Activated naive CD8-positive, alpha-beta T cell (primary cell): ENCODE results near the gene SLC39A6.
"Not testable (repeated sequence)": the region's sequence is repeated elsewhere in the genome, so short reads cannot be mapped to it uniquely, and the experiment has no call there.

Experiments
- H3K27ac Mint-ChIP-seq: one replicate; pipeline ENCODE4 v1.8.0; 2021; ENCODE audit warnings: mixed read lengths
- H3K27me3 Mint-ChIP-seq: one replicate; pipeline ENCODE4 v1.8.0; 2021; ENCODE audit warnings: mixed read lengths
- H3K36me3 Mint-ChIP-seq: one replicate; pipeline ENCODE4 v1.8.0; 2021; ENCODE audit warnings: mixed read lengths
- H3K4me1 Mint-ChIP-seq: one replicate; pipeline ENCODE4 v1.8.0; 2021; ENCODE audit warnings: low read depth, mixed read lengths
- H3K4me3 Mint-ChIP-seq: one replicate; pipeline ENCODE4 v1.8.0; 2021; ENCODE audit warnings: mild to moderate bottlenecking, mixed read lengths
- H3K9me3 Mint-ChIP-seq: one replicate; pipeline ENCODE4 v1.8.0; 2021; ENCODE audit warnings: low read depth, mixed read lengths

The SLC39A6 gene

GRCh38 chr18:36095936-36096519, 33.1 kb downstream of the SLC39A6 start:
- no peaks in the 10 kb centered on the region for H3K9me3 Mint-ChIP-seq
- H3K27ac Mint-ChIP-seq = no peak overlapping the region

DNA sequence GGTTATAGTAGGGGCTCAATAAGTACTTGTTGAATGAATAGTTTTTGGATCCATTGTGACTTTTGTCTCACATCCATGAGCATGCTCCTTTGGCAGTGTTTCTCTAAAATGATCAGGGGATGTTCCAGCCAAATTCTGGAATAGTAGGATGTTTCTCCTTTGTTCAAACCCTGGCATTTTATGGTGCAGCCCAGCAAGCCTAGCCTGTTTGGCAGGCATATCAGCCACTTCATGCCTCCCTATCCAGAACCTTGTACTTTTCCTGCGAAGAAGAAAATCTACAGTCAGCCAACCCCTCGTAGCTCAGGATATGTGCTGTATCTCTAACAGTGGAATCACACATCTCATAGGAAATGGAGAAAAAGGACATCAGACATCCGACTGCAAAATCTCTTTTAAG, 34.7 kb downstream of the SLC39A6 start:
- no peaks in the 10 kb centered on the region for H3K36me3 Mint-ChIP-seq
- H3K27me3 Mint-ChIP-seq = peaks cover 4% of the 10 kb centered on the region
- H3K27ac Mint-ChIP-seq = no peak overlapping the region
- H3K9me3 Mint-ChIP-seq = no peaks in the 10 kb centered on the region
- no peak overlapping the region for H3K4me3 Mint-ChIP-seq
- H3K4me1 Mint-ChIP-seq = no peaks in the 10 kb centered on the region

More at GRCh38 chr18:36095936-36096519, 33.1 kb downstream of the SLC39A6 start:
- peaks cover 4% of the 10 kb centered on the region for H3K27me3 Mint-ChIP-seq
- no peak overlapping the region for H3K4me3 Mint-ChIP-seq
- H3K36me3 Mint-ChIP-seq = no peaks in the 10 kb centered on the region
- no peaks in the 10 kb centered on the region for H3K4me1 Mint-ChIP-seq

GRCh38 chr18:36092116-36092515, 37.0 kb downstream of the SLC39A6 start:
- not testable (repeated sequence) for H3K27me3 Mint-ChIP-seq, H3K27ac Mint-ChIP-seq, H3K9me3 Mint-ChIP-seq, H3K4me1 Mint-ChIP-seq, H3K36me3 Mint-ChIP-seq, H3K4me3 Mint-ChIP-seq

GRCh38 chr18:36089001-36089400, 40.1 kb downstream of the SLC39A6 start:
- H3K36me3 Mint-ChIP-seq = no peaks in the 10 kb centered on the region

GRCh38 chr18:36088256-36088655, 40.9 kb downstream of the SLC39A6 start:
- no peaks in the 10 kb centered on the region for H3K9me3 Mint-ChIP-seq
- no peaks in the 10 kb centered on the region for H3K27me3 Mint-ChIP-seq
- no peak overlapping the region for H3K4me3 Mint-ChIP-seq
- H3K36me3 Mint-ChIP-seq = no peaks in the 10 kb centered on the region
- H3K4me1 Mint-ChIP-seq = no peaks in the 10 kb centered on the region
- no peak overlapping the region for H3K27ac Mint-ChIP-seq

More at GRCh38 chr18:36089001-36089400, 40.1 kb downstream of the SLC39A6 start:
- Mint-ChIP-seq H3K27ac (no peak overlapping the region), H3K4me1 (no peaks in the 10 kb centered on the region), H3K9me3 (no peaks in the 10 kb centered on the region), H3K27me3 (no peaks in the 10 kb centered on the region), H3K4me3 (no peak overlapping the region)

DNA sequence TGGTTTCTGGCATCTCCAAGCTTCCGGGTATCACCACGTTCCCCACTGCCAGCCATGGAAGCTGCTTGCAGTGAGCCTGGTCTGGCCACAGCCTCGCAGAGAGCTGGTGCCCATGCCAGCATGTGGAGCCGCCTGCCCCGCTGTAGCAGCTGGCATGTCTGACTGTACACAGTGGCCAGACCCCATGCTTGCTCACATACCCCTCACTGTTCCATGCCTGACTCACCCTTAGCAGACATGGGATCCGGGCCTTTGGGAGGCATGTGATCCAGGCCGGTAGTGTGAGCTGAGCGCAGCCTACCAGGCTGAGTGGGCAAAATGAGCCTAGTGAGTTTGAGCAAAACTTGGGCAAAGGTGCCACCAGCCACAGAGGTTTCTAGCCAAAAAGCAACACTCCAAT, 43.0 kb downstream of the SLC39A6 start:
- Mint-ChIP-seq H3K36me3 (peaks cover 1% of the 10 kb centered on the region), H3K4me1 (no peaks in the 10 kb centered on the region), H3K27me3 (no peaks in the 10 kb centered on the region), H3K27ac (no peak overlapping the region), H3K4me3 (no peak overlapping the region), H3K9me3 (peaks cover 6% of the 10 kb centered on the region)

GRCh38 chr18:36085195-36085594, 43.9 kb downstream of the SLC39A6 start:
- Mint-ChIP-seq H3K9me3 (peaks cover 15% of the 10 kb centered on the region), H3K27ac (no peak overlapping the region), H3K36me3 (peaks cover 4% of the 10 kb centered on the region), H3K4me1 (no peaks in the 10 kb centered on the region), H3K4me3 (no peak overlapping the region), H3K27me3 (no peaks in the 10 kb centered on the region)

DNA sequence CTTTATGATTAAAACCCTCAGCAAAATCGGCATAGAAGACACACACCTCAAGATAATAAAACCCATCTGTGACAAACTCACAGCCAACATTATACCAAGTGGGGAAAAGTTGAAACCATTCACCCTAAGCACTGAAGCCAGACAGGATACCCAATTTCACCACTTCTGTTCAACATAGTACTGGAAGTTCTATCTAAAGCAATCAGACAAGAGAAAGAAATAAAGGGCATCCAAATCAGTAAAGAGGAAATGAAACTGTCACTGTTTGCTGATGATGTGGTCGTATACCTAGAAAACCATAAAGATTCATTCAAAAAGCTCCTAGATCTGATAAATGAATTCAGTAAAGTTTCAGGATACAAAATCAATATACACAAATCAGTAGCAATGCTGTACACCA, 45.4 kb downstream of the SLC39A6 start:
- Mint-ChIP-seq H3K4me3 (no peak overlapping the region), H3K36me3 (peaks cover 7% of the 10 kb centered on the region), H3K9me3 (peaks cover 15% of the 10 kb centered on the region), H3K27ac (no peak overlapping the region), H3K4me1 (no peaks in the 10 kb centered on the region), H3K27me3 (no peaks in the 10 kb centered on the region)

GRCh38 chr18:36081118-36081517, 48.0 kb downstream of the SLC39A6 start:
- H3K9me3 Mint-ChIP-seq = peaks cover 15% of the 10 kb centered on the region
- not testable (repeated sequence) for H3K36me3 Mint-ChIP-seq, H3K27ac Mint-ChIP-seq, H3K4me3 Mint-ChIP-seq, H3K27me3 Mint-ChIP-seq, H3K4me1 Mint-ChIP-seq

DNA sequence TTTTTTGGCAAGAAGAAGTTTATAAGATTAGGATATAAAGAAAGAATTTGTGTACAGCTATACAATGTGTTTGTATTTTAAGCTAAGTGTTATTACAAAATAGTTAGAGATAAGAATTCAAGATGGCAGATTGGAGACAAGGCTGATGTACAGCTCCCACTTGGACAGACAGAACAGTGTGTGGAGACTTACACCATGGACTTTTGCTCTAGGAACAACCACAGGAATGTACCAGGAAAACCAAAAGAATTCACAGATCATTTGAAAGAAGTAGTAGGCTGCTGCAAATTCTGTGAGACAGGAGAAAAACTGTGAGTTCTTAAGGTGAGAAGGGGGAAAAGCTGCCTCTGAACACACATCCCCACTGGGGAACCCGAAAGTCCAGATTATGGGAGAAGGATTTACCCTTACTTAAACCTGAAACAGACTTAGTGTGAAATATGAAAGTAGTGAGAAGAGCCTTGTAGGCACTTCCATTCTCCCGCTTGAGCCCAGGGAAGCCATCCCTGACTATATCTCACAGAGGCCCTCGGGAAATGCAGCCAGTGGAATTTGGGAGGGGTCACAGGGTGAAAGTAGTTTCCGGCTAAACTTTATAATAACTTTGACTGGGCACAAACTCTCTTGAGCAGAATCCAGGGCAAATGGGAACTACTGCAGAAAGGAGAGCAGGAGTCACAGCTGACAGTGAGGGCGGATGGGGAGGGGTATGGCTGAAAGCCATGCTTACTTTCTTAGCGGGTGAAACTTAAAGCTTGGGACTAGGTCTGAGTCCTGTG, 50.2 kb downstream of the SLC39A6 start:
- Mint-ChIP-seq H3K27ac (no peak overlapping the region), H3K4me1 (no peaks in the 10 kb centered on the region), H3K4me3 (no peak overlapping the region), H3K27me3 (peaks cover 4% of the 10 kb centered on the region), H3K9me3 (peaks cover 15% of the 10 kb centered on the region), H3K36me3 (peaks cover 7% of the 10 kb centered on the region)

DNA sequence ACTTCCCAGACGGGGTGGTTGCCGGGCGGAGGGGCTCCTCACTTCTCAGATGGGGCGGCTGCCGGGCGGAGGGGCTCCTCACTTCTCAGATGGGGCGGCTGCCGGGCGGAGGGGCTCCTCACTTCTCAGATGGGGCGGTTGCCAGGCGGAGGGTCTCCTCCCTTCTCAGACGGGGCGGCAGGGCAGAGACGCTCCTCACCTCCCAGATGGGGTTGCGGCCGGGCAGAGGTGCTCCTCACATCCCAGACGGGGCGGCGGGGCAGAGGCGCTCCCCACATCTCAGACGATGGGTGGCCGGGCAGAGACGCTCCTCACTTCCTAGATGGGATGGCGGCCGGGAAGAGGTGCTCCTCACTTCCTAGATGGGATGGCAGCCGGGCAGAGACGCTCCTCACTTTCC, 51.4 kb downstream of the SLC39A6 start:
- not testable (repeated sequence) for H3K27me3 Mint-ChIP-seq, H3K27ac Mint-ChIP-seq, H3K4me1 Mint-ChIP-seq, H3K36me3 Mint-ChIP-seq, H3K4me3 Mint-ChIP-seq
- H3K9me3 Mint-ChIP-seq = peaks cover 15% of the 10 kb centered on the region

GRCh38 chr18:36075862-36076587, 53.1 kb downstream of the SLC39A6 start:
- Mint-ChIP-seq H3K36me3 (peaks cover 4% of the 10 kb centered on the region), H3K27me3 (peaks cover 6% of the 10 kb centered on the region), H3K4me1 (no peaks in the 10 kb centered on the region), H3K27ac (no peak overlapping the region), H3K9me3 (peaks cover 7% of the 10 kb centered on the region), H3K4me3 (no peak overlapping the region)

GRCh38 chr18:36074435-36074834, 54.7 kb downstream of the SLC39A6 start:
- H3K4me1 Mint-ChIP-seq = no peaks in the 10 kb centered on the region
- H3K9me3 Mint-ChIP-seq = no peaks in the 10 kb centered on the region
- peaks cover 6% of the 10 kb centered on the region for H3K27me3 Mint-ChIP-seq
- no peak overlapping the region for H3K4me3 Mint-ChIP-seq
- H3K36me3 Mint-ChIP-seq = no peaks in the 10 kb centered on the region
- H3K27ac Mint-ChIP-seq = no peak overlapping the region

DNA sequence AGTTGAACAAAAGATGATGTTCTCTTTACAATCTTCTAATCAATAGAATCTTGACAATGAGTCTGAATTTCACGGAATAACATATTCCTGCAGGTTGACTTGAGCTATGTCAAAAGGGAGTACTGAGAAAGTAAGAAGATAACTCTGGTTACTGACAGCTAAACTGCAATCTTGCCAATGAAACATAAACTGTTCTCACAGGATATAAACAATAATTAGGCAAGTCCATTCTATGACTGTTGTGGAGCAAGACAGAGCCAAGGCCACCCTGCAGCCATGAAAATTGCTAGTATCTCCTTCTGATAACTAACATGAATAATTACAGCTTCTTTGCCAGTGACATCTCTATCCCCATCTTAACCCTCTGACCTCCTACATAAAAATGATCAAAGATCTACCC, 55.5 kb downstream of the SLC39A6 start:
- peaks cover 6% of the 10 kb centered on the region for H3K27me3 Mint-ChIP-seq
- no peak overlapping the region for H3K27ac Mint-ChIP-seq
- no peak overlapping the region for H3K4me3 Mint-ChIP-seq
- H3K4me1 Mint-ChIP-seq = no peaks in the 10 kb centered on the region
- no peaks in the 10 kb centered on the region for H3K9me3 Mint-ChIP-seq
- no peaks in the 10 kb centered on the region for H3K36me3 Mint-ChIP-seq

DNA sequence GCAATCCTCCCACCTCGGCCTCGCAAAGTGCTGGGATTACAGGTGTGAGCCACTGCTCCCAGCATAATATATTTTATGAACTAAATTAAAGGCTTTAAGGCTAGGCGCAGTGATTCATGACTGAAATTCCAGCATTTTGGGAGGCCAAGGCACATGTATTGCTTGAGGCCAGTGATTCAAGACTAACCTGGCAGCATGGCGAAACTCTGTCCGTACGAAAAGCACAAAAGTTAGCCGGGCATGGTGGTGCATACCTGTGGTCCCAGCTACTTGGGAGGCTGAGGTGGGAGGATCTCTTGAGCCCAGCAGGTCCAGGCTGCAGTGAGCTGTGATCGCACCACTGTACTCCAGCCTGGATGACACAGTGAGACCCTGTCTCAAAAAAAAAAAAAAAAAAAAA, 56.7 kb downstream of the SLC39A6 start:
- H3K4me1 Mint-ChIP-seq, H3K27ac Mint-ChIP-seq, H3K27me3 Mint-ChIP-seq, H3K9me3 Mint-ChIP-seq, H3K4me3 Mint-ChIP-seq, H3K36me3 Mint-ChIP-seq: not testable (repeated sequence)
